ENCODE measurements around the gene MAP2.
A peak's percentile ranks its signal among the peaks of the same experiment; 100 is the strongest.

Gene MAP2, protein sequence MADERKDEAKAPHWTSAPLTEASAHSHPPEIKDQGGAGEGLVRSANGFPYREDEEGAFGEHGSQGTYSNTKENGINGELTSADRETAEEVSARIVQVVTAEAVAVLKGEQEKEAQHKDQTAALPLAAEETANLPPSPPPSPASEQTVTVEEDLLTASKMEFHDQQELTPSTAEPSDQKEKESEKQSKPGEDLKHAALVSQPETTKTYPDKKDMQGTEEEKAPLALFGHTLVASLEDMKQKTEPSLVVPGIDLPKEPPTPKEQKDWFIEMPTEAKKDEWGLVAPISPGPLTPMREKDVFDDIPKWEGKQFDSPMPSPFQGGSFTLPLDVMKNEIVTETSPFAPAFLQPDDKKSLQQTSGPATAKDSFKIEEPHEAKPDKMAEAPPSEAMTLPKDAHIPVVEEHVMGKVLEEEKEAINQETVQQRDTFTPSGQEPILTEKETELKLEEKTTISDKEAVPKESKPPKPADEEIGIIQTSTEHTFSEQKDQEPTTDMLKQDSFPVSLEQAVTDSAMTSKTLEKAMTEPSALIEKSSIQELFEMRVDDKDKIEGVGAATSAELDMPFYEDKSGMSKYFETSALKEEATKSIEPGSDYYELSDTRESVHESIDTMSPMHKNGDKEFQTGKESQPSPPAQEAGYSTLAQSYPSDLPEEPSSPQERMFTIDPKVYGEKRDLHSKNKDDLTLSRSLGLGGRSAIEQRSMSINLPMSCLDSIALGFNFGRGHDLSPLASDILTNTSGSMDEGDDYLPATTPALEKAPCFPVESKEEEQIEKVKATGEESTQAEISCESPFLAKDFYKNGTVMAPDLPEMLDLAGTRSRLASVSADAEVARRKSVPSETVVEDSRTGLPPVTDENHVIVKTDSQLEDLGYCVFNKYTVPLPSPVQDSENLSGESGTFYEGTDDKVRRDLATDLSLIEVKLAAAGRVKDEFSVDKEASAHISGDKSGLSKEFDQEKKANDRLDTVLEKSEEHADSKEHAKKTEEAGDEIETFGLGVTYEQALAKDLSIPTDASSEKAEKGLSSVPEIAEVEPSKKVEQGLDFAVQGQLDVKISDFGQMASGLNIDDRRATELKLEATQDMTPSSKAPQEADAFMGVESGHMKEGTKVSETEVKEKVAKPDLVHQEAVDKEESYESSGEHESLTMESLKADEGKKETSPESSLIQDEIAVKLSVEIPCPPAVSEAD (N-terminal part only)

DNA sequence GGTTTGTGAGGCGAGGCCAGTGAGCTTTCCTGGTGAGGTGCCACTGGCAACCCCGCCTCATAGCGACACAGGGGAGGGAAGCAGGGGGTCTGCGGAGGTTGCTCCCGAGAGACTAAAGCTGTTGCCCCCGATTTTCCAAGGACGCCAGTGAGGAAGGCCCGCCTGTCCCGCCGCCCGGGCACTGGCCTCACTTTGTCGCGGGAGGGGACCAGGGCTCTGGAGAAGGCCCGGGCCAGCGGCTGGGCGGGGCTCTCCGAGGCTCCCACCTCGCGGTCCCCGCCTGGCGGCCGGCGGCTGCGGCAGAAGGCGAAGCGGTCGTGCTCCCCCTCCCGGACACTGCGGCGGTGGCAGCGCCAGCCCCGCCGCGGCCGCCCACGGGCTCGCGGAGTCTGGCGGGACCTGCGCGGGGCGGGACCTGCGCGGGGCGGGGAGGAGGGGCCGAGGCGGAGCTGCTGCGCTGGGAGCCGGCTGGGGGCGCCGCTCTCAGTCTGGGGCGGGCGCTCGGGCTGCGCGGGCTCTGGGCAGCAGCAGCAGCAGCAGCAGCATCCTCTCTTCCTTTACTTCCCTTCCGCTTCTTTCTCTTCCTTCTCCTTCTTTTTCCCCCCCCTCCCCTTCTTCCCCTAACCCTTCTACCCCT, at the start of gene MAP2:
MAP2 (plus strand) TSS at position 486 of the 637 bp plus-strand sequence. CDS start 229,124 bp downstream, outside the sequence.
- DNase-seq (ENCODE audit: low spot score), result peak; percentile 57

DNA sequence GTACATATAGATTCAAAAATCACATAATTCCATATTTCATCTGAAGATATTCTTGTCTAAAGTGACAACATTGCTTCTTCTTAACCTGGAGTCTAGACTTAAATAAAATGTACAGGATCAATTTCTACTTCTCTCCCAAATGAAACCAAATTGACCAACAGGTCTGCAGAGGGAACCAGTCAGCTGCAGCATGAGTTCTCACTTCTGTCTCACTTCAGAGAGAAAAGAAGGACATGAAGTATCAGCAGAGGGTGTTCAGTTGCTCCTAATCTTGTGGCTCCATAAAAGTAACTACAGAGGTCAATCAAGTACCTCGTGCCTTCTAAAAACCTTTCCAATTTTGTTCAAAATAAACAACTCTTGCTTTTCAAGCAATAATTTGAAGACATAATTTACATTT, 47.2 kb upstream of the MAP2 start:
- DNase-seq (ENCODE audit: low spot score), result no peak

DNA sequence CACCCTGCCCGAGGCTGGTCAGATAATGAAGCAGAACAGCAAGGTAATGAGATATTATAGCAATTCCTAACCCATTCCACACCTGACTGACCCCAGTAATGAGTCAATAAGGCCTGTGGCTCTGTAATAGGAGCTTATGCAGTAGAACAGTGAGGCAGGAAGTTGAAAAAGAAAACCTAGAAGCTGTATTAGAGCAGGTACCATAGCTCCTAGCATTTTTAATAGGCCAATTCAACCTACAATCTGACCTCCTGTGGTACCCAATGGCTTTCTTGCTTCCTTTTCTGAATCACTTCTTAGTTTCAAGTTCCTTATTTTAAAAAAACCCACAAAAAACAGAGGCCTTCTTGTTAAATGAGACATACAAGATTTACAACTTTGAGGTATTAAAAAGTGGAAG, 43.6 kb upstream of the MAP2 start:
- DNase-seq (ENCODE audit: low spot score), result no peak

DNA sequence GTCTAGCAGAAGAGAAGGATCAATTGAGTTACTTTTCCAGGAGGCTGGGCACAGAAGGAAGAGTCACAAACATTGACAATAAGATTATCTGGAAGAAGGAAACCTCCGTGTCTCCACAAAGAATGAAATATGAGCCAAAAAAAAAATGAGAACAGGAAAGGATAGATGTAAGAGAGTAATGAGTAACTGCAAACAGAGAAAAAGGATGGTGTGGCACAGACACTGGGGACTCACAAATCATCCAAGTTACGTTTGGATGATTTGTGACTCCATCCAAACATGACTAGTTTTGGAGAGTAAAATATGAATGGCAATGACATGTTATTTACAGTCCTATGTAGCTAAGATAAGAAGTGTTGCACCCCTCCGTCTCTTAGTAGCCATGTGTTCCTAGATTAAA, 42.8 kb upstream of the MAP2 start:
- DNase-seq (ENCODE audit: low spot score), result no peak

DNA sequence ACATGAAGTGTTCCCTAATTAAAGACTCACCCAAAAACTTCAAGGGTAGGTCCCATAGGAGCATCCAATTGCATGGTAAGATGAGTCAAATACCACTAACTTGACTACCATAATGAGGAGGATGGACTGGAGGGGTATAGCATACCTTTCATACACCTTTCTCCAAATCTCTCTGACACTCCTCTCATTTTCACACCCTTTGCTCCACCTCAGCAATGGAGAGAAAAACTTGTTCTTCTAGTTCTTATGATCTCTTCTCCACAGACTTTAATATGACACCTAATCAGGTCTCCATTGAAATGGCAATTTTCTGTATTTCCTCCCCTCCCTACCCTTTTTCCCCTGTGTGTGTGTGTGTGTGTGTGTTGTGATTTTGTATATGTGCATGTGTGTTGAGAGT, 41.1 kb upstream of the MAP2 start:
- no peak for DNase-seq (ENCODE audit: low spot score)

DNA sequence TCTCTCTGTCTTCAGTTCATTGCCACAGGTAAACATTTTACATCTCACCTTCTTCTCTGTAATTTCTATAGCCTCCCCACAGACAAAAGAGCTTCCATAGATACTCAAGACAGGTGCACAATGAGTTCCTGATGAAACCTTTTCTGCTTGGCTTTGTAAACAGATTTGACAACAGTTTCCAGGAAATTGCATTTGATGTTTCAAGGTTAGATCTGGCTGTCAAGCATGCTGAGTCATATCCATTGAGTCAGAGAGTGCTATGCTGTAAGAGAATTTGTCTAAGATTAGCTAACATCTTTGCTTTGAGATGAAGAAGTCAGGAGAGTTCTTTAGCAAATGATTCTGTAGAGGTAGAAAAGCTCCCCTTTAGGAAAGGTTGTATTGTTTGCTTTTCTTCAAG, 40.6 kb upstream of the MAP2 start:
- peak; percentile 91 for DNase-seq (ENCODE audit: low spot score)

DNA sequence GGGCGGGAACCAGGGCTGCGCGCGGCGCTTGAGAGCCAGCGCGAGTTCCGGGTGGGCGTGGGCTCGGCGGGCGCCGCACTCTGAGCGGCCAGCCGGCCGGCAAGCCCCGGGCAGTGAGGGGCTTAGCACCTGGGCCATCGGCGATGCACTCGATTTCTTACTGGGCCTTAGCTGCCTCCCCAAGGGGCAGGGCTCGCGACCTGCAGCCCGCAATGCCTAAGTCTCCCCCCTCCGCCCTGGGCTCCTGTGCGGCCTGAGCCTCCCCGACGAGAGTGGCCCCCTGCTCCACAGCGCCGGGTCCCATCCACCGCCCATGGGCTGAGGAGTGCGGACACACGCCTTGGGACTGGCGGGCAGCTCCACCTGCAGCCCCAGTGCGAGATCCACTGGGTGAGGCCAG, 36.5 kb upstream of the MAP2 start:
- no peak for DNase-seq (ENCODE audit: low spot score)

DNA sequence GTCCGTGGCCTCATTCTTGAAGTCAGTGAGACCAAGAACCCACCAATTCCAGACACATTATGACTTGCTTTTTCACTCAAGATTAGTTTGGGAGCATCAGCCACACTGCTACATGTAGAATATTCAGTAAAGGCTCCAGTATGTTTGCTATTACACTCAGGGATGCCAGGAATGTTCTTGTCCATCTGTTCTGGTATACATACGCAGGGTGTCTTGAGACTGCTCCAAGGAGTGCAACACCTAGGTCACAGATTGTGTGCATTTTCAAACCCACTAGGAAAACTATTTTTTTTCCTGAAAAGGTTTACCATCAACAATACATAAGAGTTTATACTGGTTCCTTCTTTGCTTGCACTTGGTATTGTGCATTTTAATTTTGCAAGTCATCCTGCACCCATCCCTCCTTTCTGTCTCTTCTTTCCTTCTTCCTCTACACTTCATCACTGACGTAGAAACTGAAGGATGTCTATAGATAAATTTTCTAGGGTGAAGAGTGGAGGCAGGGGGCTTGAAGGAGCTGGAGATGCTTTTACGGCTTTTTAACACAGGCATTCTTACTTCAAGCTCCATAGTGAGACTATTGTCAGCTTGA, 35.3 kb upstream of the MAP2 start:
- no peak for DNase-seq (ENCODE audit: low spot score)

DNA sequence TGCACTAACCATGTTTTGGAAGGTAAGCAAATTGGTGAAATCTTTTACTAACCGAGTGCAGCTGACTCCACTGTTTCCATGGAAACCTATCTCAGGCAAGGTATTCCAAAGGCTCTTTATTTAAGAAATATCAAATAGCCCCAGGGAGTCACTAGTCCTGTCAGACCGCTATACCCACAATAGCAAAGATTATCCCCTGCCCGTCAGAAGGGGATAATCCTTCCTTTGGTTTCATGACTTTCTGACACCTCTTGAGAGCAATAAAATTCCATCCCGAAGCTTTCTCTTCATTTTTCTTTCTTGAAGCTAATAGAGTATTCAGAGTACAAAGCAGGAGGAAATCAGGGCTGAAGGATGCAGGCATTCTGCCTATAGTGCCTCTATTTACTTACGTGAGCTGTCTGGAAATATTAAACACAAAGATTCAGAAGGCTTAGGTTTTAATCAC, 34.7 kb upstream of the MAP2 start:
- DNase-seq (ENCODE audit: low spot score), result no peak

DNA sequence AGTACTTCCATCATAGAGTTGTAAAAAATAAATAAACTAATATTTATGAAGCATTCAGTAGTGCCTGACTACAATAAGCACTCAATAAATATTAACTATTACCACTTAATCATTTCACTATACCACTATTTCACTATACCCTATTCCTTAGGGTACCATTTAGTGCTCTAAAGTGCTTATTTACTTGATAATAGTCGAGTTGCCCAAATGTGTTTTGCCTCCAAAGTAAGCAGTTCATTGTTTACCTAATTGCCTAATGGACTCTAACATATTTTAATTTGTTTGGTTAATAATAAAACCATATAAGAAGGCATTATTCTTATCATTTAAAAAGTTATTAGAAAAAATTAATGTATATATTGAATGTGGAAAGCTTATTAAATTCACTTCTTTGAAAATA, 33.0 kb upstream of the MAP2 start:
- no peak for DNase-seq (ENCODE audit: low spot score)

DNA sequence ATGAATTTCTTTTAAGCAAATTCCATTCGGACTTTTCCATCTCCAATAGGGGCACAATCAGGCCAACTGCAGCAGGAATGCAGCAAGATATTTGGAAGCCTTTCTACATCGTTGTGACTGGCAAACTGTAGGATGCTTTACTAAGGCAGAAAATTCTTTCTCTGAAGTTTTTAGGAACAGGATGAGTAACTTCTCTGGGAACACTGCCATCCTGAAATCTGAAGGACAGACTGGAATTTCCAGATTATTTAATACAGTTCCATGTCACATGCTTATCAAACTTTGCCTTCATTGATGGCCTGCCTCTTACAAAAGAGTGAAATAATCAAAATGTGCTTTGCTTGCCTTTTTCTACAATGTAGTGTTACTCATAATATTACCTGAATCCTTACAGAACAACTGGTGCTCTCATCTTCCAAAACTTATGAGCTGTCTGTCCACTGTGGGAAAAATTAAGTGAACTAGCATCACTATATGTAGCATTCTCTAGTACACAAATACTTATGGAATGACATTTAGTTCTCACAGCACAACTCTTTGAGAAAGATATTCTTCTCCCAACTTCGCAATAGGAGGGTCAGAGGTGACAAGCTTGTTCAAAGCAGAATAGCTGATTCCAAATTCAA, 32.0 kb upstream of the MAP2 start:
- no peak for DNase-seq (ENCODE audit: low spot score)

DNA sequence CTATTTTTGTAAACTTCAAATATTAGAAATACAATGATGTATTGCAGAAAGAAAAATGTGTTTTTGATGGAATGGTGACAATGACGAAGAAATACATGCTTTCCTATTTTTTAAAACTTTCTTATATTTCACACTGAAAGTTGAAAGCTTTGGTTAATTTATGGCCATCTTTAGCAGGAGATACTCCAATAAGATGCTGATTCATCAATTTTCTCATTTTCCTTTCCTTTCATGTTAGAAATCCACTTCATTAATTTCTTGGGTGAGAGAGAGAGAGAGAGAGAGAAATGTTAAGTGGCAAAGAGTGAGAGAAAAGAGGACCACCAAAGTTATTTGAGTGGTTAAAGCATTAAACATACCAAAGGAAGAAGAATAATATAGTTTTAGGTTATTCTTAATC, 28.6 kb upstream of the MAP2 start:
- DNase-seq (ENCODE audit: low spot score), result no peak

DNA sequence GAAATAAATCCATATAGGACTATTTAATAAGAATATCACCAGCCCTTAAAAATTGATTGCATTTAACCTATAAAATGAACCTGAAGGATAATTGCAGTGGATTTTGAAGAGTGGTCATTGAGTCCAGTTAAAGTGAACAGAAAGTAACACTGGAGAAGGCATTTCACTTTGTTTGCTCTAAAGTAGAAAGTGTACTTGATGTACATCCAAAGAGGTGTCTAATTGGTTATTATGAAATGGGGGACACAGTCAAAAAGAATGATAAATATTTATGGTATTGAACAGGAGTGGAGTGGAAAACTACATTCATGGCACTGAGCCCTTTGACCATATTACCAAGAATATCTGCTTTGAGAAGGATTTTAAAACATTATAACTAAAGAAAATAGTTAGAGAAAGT, 28.2 kb upstream of the MAP2 start:
- DNase-seq (ENCODE audit: low spot score), result no peak

DNA sequence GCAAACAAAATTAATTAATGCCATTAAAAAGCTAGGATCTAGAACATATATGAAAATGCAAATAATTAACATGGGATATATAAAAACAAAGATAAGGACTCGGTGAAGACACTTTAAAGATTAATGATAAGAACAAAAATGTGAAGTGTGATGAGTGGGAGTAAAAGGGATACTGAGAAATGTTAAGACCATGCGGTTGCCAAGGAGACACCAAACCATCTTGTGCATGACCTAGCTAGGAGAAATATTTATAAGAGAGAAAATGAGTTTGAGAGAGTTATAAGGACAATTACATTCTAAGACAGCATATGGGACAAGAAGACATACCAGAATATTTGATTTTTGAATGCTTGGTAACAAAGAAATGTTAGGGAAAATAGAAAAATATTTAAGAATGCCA, 25.4 kb upstream of the MAP2 start:
- DNase-seq (ENCODE audit: low spot score), result no peak

DNA sequence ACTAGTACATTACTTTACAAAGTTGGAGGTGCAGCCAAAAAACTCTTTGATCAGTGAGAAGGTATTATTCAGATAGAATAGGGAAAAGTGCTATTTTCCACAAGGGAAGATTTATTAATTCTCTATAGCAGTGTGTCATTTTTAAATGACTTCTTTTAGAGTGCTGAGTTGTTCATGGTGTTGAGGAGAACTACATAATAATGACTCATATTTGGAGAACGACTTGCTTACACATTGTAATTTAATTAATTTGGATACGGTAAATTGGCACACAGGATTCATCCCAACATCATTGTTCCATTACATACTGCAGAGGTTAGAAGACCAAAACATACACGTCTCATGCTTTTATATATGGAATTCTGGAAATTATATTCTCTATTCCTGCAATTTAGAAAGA, 22.1 kb upstream of the MAP2 start:
- DNase-seq (ENCODE audit: low spot score), result no peak

DNA sequence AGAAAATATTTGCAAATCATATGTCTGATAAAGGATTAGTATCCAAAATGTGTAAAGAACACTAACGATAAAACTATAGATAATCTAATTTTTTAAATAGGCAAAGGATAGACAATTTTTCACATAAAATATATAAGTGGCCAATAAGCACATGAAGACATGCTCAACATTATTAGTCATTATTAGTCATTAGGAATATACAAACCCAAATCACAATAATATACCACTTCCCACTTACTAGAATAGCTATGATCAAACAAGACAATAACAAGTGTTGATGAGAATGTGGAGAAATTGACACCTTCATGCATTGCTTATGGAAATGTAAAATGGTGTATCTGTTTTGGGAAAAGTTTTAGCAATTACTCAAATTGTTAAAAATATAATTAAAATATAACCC, 12.6 kb upstream of the MAP2 start:
- no peak for DNase-seq (ENCODE audit: low spot score)

DNA sequence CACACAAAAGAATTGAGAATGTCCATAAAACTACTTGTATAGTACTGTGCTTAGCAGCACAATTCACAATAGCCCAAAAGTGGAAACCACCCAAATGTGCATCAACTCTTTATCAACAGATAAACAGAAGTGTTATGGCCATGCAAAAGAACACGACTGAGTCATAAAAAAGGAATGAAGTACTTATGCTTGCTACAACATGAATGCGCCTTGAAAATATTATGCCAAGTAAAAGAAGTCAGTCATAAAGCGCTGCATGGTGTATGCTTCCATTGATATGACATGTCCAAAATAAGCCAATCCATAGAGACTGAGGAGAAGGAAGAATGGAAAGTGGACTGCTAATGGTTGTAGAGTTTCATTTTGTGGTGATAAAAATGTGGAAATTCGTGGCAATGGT, 12.1 kb upstream of the MAP2 start:
- peak; percentile 5 for DNase-seq (ENCODE audit: low spot score)

DNA sequence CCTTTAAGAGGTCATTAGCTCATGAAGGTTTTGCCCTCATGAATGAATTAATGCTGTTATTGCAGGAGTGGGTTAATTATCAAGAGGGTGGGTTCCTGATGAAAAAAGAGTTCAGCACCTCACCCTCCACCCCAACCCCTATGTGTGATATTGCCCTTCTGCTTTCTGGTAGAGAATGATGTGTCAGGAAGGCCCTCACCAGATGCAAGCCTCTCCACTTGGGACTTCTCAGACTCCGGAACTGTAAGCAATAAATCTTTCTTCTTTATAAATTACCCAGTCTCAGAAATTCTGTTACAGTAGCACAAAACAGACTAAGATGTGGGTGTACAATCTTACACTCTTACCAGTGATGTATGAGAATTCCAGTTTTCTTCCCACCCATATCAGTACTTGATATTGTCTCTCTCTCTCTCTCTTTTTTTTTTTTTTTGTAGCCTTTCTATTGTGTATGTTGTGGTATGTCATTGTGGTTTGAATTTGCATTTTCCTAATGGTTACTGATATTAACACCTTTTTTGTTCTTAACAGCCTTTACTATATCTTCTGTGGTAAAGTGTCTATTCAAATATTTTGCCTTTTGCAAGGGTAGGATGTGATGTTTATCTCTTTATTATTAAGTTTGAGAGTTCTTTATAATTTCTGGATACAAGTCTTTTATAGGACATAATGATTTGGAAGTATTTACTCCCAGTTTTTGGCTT, 10.4 kb upstream of the MAP2 start:
- DNase-seq (ENCODE audit: low spot score), result no peak

DNA sequence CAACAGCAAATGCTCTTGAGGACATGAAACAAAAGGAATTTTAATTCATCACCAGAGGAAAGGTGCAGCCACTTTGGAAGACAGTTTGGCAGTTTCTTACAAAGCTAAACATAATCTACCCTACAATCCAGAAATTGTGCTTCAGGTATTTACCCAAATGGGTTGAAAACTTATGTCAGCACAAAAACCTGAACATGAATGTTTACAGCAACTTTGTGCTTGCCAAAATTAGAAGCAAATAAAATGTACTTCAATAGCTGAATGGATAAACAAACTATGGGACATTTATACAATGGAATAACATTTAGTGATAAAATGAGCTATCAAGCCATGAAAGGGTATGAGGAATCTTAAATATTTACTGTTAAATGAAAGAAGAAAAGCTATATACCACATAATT, 6.9 kb upstream of the MAP2 start:
- DNase-seq (ENCODE audit: low spot score), result no peak

DNA sequence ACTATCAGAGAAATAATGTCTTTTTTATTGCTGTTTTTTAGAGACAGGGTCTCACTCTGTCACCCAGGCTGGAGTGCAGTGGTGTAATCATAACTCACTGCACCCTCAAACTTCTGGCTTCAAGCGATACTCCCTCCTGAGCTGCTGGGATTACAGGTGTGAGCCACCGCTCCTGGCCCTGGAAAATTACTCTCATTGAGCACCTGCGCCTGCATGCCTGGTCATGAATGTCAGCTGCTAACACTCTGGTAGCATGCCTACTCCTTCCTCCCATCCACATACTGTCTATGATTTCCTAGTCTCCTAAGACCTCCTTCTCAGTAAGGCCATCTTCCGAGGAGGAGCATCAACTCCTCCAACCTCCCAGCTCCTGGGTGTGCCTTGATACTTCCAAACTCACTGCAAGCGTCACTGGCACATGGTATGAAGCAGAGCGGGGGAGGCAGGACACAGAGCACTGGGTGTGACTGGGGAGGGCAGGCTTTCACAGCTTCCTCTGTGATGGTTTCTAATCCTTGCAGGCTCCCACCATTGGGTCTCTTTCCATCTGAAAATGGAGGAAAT, 1.6 kb upstream of the MAP2 start:
- DNase-seq (ENCODE audit: low spot score), result no peak
